Keratinocyte (primary cell): ENCODE results near the gene ADM5.

Source experiments
- CTCF ChIP-seq, 3 experiments: IDR thresholded peaks in 1 of 3; conservative IDR thresholded peaks in 1 of 3; optimal IDR thresholded peaks in 1 of 3; 2 replicates in 2 of 3; 3 replicates in 1 of 3; pipeline versions ENCODE3 to v1.5.1; 2011; ENCODE audit warnings: low read length in 3 of 3, mild to moderate bottlenecking in 3 of 3, moderate library complexity in 2 of 3, control low read depth in 1 of 3, inconsistent platforms in 1 of 3; ENCODE audit not compliant: insufficient read depth in 2 of 3; ENCODE audit errors: extremely low read depth in 1 of 3
- EZH2 ChIP-seq: IDR thresholded peaks from one replicate; pipeline ENCODE4 v1.6.1; 2012; ENCODE audit warnings: inconsistent platforms, mild to moderate bottlenecking, low read length, moderate library complexity

- TF ChIP-seq CTCF (optimal IDR thresholded peaks at IDR 0.05 in 1 of 3, IDR thresholded peaks at IDR 0.05 in 1 of 3, conservative IDR thresholded peaks at IDR 0.05 in 1 of 3; ENCODE audit: extremely low read depth in 1 of 3, insufficient read depth in 2 of 3, low read length in 3 of 3) (no peak), EZH2 (no peak)
Measured at GRCh38 chr19:49660338-49660961, 28.9 kb upstream of the ADM5 start.
